ENCODE results near the gene ZNF283.
"Not testable (repeated sequence)": the region's sequence is repeated elsewhere in the genome, so short reads cannot be mapped to it uniquely, and the experiment has no call there.

The ZNF283 gene

GRCh38 chr19:43799502-43800142 lies 27.5 kb upstream of the ZNF283 start:
- H3K4me3 ChIP-seq (ENCODE audit: low read length in 2 of 2), result no peak overlapping the region

GRCh38 chr19:43802216-43802951 lies 24.7 kb upstream of the ZNF283 start, which contains the start of gene LYPD5:
Gene LYPD5 (minus strand): TSS chr19:43802447. CDS start chr19:43802380, 67 bp downstream.
- no peaks in the 10 kb centered on the region for H3K27me3 ChIP-seq (ENCODE audit: control insufficient read depth in 2 of 2, insufficient read depth in 2 of 2, low read length in 2 of 2)
- H3K4me3 ChIP-seq (ENCODE audit: low read length in 2 of 2), result no peak within 1 kb of the TSS
- peaks cover 5 to 13% of the 10 kb centered on the region in 2 donors for H3K4me1 ChIP-seq (ENCODE audit: control insufficient read depth in 2 of 2, insufficient read depth in 2 of 2, low read length in 2 of 2)
- no peaks in the 10 kb centered on the region for H3K9me3 ChIP-seq (ENCODE audit: control insufficient read depth in 2 of 2, low read length in 2 of 2)
- no peak within 1 kb of the TSS for H3K9ac ChIP-seq (ENCODE audit: low read depth in 1 of 2, low read length in 2 of 2)
- no peaks in the 10 kb centered on the region for H3K36me3 ChIP-seq (ENCODE audit: control insufficient read depth in 2 of 2, insufficient read depth in 2 of 2, low read length in 2 of 2)
- no peak within 1 kb of the TSS for H3K27ac ChIP-seq (ENCODE audit: low read depth in 2 of 2, low read length in 2 of 2)

More at GRCh38 chr19:43799502-43800142, 27.5 kb upstream of the ZNF283 start:
- Histone ChIP-seq H3K9me3 (ENCODE audit: control insufficient read depth in 2 of 2, low read length in 2 of 2) (peaks cover 3% of the 10 kb centered on the region in 2 donors), H3K27ac (ENCODE audit: low read depth in 2 of 2, low read length in 2 of 2) (no peak overlapping the region), H3K4me1 (ENCODE audit: control insufficient read depth in 2 of 2, insufficient read depth in 2 of 2, low read length in 2 of 2) (peaks cover 5 to 13% of the 10 kb centered on the region in 2 donors), H3K9ac (ENCODE audit: low read depth in 1 of 2, low read length in 2 of 2) (no peak overlapping the region), H3K27me3 (ENCODE audit: control insufficient read depth in 2 of 2, insufficient read depth in 2 of 2, low read length in 2 of 2) (no peaks in the 10 kb centered on the region), H3K36me3 (ENCODE audit: control insufficient read depth in 2 of 2, insufficient read depth in 2 of 2, low read length in 2 of 2) (no peaks in the 10 kb centered on the region)

GRCh38 chr19:43804432-43804831 lies 22.7 kb upstream of the ZNF283 start:
- Histone ChIP-seq H3K9ac (ENCODE audit: low read depth in 1 of 2, low read length in 2 of 2) (no peak overlapping the region), H3K9me3 (ENCODE audit: control insufficient read depth in 2 of 2, low read length in 2 of 2) (no peaks in the 10 kb centered on the region), H3K36me3 (ENCODE audit: control insufficient read depth in 2 of 2, insufficient read depth in 2 of 2, low read length in 2 of 2) (no peaks in the 10 kb centered on the region), H3K27ac (ENCODE audit: low read depth in 2 of 2, low read length in 2 of 2) (no peak overlapping the region), H3K4me1 (ENCODE audit: control insufficient read depth in 2 of 2, insufficient read depth in 2 of 2, low read length in 2 of 2) (peaks cover 0 to 2% of the 10 kb centered on the region in 2 donors), H3K27me3 (ENCODE audit: control insufficient read depth in 2 of 2, insufficient read depth in 2 of 2, low read length in 2 of 2) (no peaks in the 10 kb centered on the region), H3K4me3 (ENCODE audit: low read length in 2 of 2) (no peak overlapping the region)

- H3K9ac ChIP-seq (ENCODE audit: low read depth in 1 of 2, low read length in 2 of 2); H3K27ac ChIP-seq (ENCODE audit: low read depth in 2 of 2, low read length in 2 of 2): not testable (repeated sequence)
Measured at GRCh38 chr19:43806401-43806800, 20.7 kb upstream of the ZNF283 start.

GRCh38 chr19:43806848-43807247 lies 20.3 kb upstream of the ZNF283 start:
- H3K4me3 ChIP-seq (ENCODE audit: low read length in 2 of 2), result no peak overlapping the region
- no peaks in the 10 kb centered on the region for H3K9me3 ChIP-seq (ENCODE audit: control insufficient read depth in 2 of 2, low read length in 2 of 2)
- H3K4me1 ChIP-seq (ENCODE audit: control insufficient read depth in 2 of 2, insufficient read depth in 2 of 2, low read length in 2 of 2), result no peaks in the 10 kb centered on the region
- no peaks in the 10 kb centered on the region for H3K27me3 ChIP-seq (ENCODE audit: control insufficient read depth in 2 of 2, insufficient read depth in 2 of 2, low read length in 2 of 2)
- H3K27ac ChIP-seq (ENCODE audit: low read depth in 2 of 2, low read length in 2 of 2), result no peak overlapping the region
- no peak overlapping the region for H3K9ac ChIP-seq (ENCODE audit: low read depth in 1 of 2, low read length in 2 of 2)
- no peaks in the 10 kb centered on the region for H3K36me3 ChIP-seq (ENCODE audit: control insufficient read depth in 2 of 2, insufficient read depth in 2 of 2, low read length in 2 of 2)

More at GRCh38 chr19:43806401-43806800, 20.7 kb upstream of the ZNF283 start:
- not testable (repeated sequence) for H3K4me3 ChIP-seq (ENCODE audit: low read length in 2 of 2); H3K9me3 ChIP-seq (ENCODE audit: control insufficient read depth in 2 of 2, low read length in 2 of 2); H3K36me3 ChIP-seq (ENCODE audit: control insufficient read depth in 2 of 2, insufficient read depth in 2 of 2, low read length in 2 of 2); H3K4me1 ChIP-seq (ENCODE audit: control insufficient read depth in 2 of 2, insufficient read depth in 2 of 2, low read length in 2 of 2); H3K27me3 ChIP-seq (ENCODE audit: control insufficient read depth in 2 of 2, insufficient read depth in 2 of 2, low read length in 2 of 2)

GRCh38 chr19:43807651-43808050 lies 19.5 kb upstream of the ZNF283 start:
- Histone ChIP-seq H3K27me3 (ENCODE audit: control insufficient read depth in 2 of 2, insufficient read depth in 2 of 2, low read length in 2 of 2) (no peaks in the 10 kb centered on the region), H3K9me3 (ENCODE audit: control insufficient read depth in 2 of 2, low read length in 2 of 2) (no peaks in the 10 kb centered on the region), H3K4me1 (ENCODE audit: control insufficient read depth in 2 of 2, insufficient read depth in 2 of 2, low read length in 2 of 2) (no peaks in the 10 kb centered on the region), H3K36me3 (ENCODE audit: control insufficient read depth in 2 of 2, insufficient read depth in 2 of 2, low read length in 2 of 2) (no peaks in the 10 kb centered on the region), H3K4me3 (ENCODE audit: low read length in 2 of 2) (no peak overlapping the region), H3K27ac (ENCODE audit: low read depth in 2 of 2, low read length in 2 of 2) (no peak overlapping the region), H3K9ac (ENCODE audit: low read depth in 1 of 2, low read length in 2 of 2) (no peak overlapping the region)

GRCh38 chr19:43809762-43810696 lies 17.1 kb upstream of the ZNF283 start:
- H3K9ac ChIP-seq (ENCODE audit: low read depth in 1 of 2, low read length in 2 of 2), result no peak overlapping the region
- H3K9me3 ChIP-seq (ENCODE audit: control insufficient read depth in 2 of 2, low read length in 2 of 2), result no peaks in the 10 kb centered on the region
- no peaks in the 10 kb centered on the region for H3K4me1 ChIP-seq (ENCODE audit: control insufficient read depth in 2 of 2, insufficient read depth in 2 of 2, low read length in 2 of 2)
- H3K4me3 ChIP-seq (ENCODE audit: low read length in 2 of 2), result no peak overlapping the region
- no peaks in the 10 kb centered on the region for H3K36me3 ChIP-seq (ENCODE audit: control insufficient read depth in 2 of 2, insufficient read depth in 2 of 2, low read length in 2 of 2)
- H3K27me3 ChIP-seq (ENCODE audit: control insufficient read depth in 2 of 2, insufficient read depth in 2 of 2, low read length in 2 of 2), result no peaks in the 10 kb centered on the region
- H3K27ac ChIP-seq (ENCODE audit: low read depth in 2 of 2, low read length in 2 of 2), result no peak overlapping the region

GRCh38 chr19:43811837-43812236 lies 15.3 kb upstream of the ZNF283 start:
- Histone ChIP-seq H3K9ac (ENCODE audit: low read depth in 1 of 2, low read length in 2 of 2) (no peak overlapping the region), H3K27me3 (ENCODE audit: control insufficient read depth in 2 of 2, insufficient read depth in 2 of 2, low read length in 2 of 2) (no peaks in the 10 kb centered on the region), H3K4me1 (ENCODE audit: control insufficient read depth in 2 of 2, insufficient read depth in 2 of 2, low read length in 2 of 2) (no peaks in the 10 kb centered on the region), H3K36me3 (ENCODE audit: control insufficient read depth in 2 of 2, insufficient read depth in 2 of 2, low read length in 2 of 2) (no peaks in the 10 kb centered on the region), H3K9me3 (ENCODE audit: control insufficient read depth in 2 of 2, low read length in 2 of 2) (no peaks in the 10 kb centered on the region), H3K4me3 (ENCODE audit: low read length in 2 of 2) (no peak overlapping the region), H3K27ac (ENCODE audit: low read depth in 2 of 2, low read length in 2 of 2) (no peak overlapping the region)

GRCh38 chr19:43812259-43812658 lies 14.9 kb upstream of the ZNF283 start:
- H3K36me3 ChIP-seq (ENCODE audit: control insufficient read depth in 2 of 2, insufficient read depth in 2 of 2, low read length in 2 of 2), result no peaks in the 10 kb centered on the region
- H3K9me3 ChIP-seq (ENCODE audit: control insufficient read depth in 2 of 2, low read length in 2 of 2), result no peaks in the 10 kb centered on the region
- no peak overlapping the region for H3K9ac ChIP-seq (ENCODE audit: low read depth in 1 of 2, low read length in 2 of 2)
- no peaks in the 10 kb centered on the region for H3K27me3 ChIP-seq (ENCODE audit: control insufficient read depth in 2 of 2, insufficient read depth in 2 of 2, low read length in 2 of 2)
- no peak overlapping the region for H3K4me3 ChIP-seq (ENCODE audit: low read length in 2 of 2)
- H3K27ac ChIP-seq (ENCODE audit: low read depth in 2 of 2, low read length in 2 of 2), result no peak overlapping the region
- no peaks in the 10 kb centered on the region for H3K4me1 ChIP-seq (ENCODE audit: control insufficient read depth in 2 of 2, insufficient read depth in 2 of 2, low read length in 2 of 2)

GRCh38 chr19:43812688-43813087 lies 14.4 kb upstream of the ZNF283 start:
- H3K9me3 ChIP-seq (ENCODE audit: control insufficient read depth in 2 of 2, low read length in 2 of 2), result no peaks in the 10 kb centered on the region
- no peak overlapping the region for H3K4me3 ChIP-seq (ENCODE audit: low read length in 2 of 2)

More at GRCh38 chr19:43812688-43813087, 14.4 kb upstream of the ZNF283 start:
- Histone ChIP-seq H3K4me1 (ENCODE audit: control insufficient read depth in 2 of 2, insufficient read depth in 2 of 2, low read length in 2 of 2) (no peaks in the 10 kb centered on the region), H3K27ac (ENCODE audit: low read depth in 2 of 2, low read length in 2 of 2) (no peak overlapping the region), H3K36me3 (ENCODE audit: control insufficient read depth in 2 of 2, insufficient read depth in 2 of 2, low read length in 2 of 2) (no peaks in the 10 kb centered on the region), H3K9ac (ENCODE audit: low read depth in 1 of 2, low read length in 2 of 2) (no peak overlapping the region), H3K27me3 (ENCODE audit: control insufficient read depth in 2 of 2, insufficient read depth in 2 of 2, low read length in 2 of 2) (no peaks in the 10 kb centered on the region)

All from mucosa of rectum (tissue), 2 donors.